Endothelial cell of umbilical vein (primary cell): Measurements from ENCODE around the gene TPM2.
"Not testable (repeated sequence)": the region's sequence is repeated elsewhere in the genome, so short reads cannot be mapped to it uniquely, and the experiment has no call there.

Experiments
- EZH2 ChIP-seq: IDR thresholded peaks from 2 replicates; pipeline ENCODE4 v1.6.1; 2012; ENCODE audit warnings: borderline replicate concordance, low read depth, mild to moderate bottlenecking, moderate library complexity, low read length, inconsistent platforms; ENCODE audit not compliant: severe bottlenecking
- TF ChIP-seq, protein P1 (sequence below), 2 donors: IDR thresholded peaks; 1 replicate in 1 of 2; 2 replicates in 1 of 2; pipeline ENCODE4 v1.5.1; 2011; ENCODE audit warnings: low read length in 2 of 2, mild to moderate bottlenecking in 2 of 2, moderate library complexity in 2 of 2, control low read depth in 1 of 2, inconsistent platforms in 1 of 2, low read depth in 1 of 2; ENCODE audit not compliant: insufficient read depth in 1 of 2; ENCODE audit errors: extremely low read depth in 1 of 2

DNA sequence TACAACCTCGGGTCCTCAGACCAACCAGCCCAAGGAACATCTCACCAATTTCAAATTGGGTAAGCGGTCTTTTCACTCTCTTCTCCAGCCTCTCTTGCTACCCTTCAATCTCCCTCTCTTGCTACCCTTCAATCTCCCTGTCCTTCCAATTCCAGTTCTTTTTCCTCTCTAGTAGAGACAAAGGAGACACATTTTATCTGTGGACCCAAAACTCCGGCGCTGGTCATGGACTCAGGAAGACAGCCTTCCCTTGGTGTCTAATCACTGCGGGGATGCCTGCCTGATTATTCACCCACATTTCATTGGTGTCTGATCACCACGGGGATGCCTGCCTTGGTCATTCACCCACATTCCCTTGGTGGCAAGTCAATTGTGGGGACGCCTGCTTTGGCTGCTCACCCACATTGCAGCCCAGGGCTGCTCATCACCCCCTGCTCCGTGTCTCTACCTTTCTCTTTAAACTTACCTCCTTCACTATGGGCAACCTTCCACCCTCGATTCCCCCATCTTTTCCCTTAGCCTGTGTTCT is 52.2 kb downstream of the TPM2 start:
- TF ChIP-seq EZH2, result not testable (repeated sequence)
- TF ChIP-seq, protein P1, sequence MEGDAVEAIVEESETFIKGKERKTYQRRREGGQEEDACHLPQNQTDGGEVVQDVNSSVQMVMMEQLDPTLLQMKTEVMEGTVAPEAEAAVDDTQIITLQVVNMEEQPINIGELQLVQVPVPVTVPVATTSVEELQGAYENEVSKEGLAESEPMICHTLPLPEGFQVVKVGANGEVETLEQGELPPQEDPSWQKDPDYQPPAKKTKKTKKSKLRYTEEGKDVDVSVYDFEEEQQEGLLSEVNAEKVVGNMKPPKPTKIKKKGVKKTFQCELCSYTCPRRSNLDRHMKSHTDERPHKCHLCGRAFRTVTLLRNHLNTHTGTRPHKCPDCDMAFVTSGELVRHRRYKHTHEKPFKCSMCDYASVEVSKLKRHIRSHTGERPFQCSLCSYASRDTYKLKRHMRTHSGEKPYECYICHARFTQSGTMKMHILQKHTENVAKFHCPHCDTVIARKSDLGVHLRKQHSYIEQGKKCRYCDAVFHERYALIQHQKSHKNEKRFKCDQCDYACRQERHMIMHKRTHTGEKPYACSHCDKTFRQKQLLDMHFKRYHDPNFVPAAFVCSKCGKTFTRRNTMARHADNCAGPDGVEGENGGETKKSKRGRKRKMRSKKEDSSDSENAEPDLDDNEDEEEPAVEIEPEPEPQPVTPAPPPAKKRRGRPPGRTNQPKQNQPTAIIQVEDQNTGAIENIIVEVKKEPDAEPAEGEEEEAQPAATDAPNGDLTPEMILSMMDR (IDR thresholded peaks at IDR 0.05; ENCODE audit: extremely low read depth in 1 of 2, insufficient read depth in 1 of 2, low read depth in 1 of 2, low read length in 2 of 2), result not testable (repeated sequence)
